ENCODE measurements around the gene CHRNA3.
"Not testable (repeated sequence)": the region's sequence is repeated elsewhere in the genome, so short reads cannot be mapped to it uniquely, and the experiment has no call there.

Gene CHRNA3

GRCh38 chr15:78616506-78616905 lies 4.3 kb downstream of the CHRNA3 start:
- Histone ChIP-seq H3K4me2 (ENCODE audit: low read depth, low read length, poor library complexity, severe bottlenecking) (no peak overlapping the region), H3K9ac (ENCODE audit: low read length) (no peak overlapping the region), H3K9me2 (replicated peaks; ENCODE audit: insufficient read depth, low read length) (no peaks in the 10 kb centered on the region), H3K27ac (ENCODE audit: low read depth, low read length) (no peak overlapping the region), H2AFZ (ENCODE audit: low read depth, low read length, severe bottlenecking) (no peak overlapping the region), H3K9me3 (ENCODE audit: insufficient read depth, low read length) (no peaks in the 10 kb centered on the region), H3K27me3 (ENCODE audit: low read length) (no peaks in the 10 kb centered on the region), H3K36me3 (ENCODE audit: low read length) (no peaks in the 10 kb centered on the region), H3F3A (ENCODE audit: insufficient read depth) (no peaks in the 10 kb centered on the region), H3K79me2 (ENCODE audit: insufficient read depth, low read length) (no peaks in the 10 kb centered on the region), H3K4me3 (ENCODE audit: insufficient read depth, low read length, poor library complexity, severe bottlenecking) (no peak overlapping the region), H4K20me1 (ENCODE audit: low read depth, low read length) (no peaks in the 10 kb centered on the region)
- TF ChIP-seq CTCF (IDR thresholded peaks at IDR 0.05; ENCODE audit: insufficient read depth, low read length, poor library complexity, severe bottlenecking) (no peak), EZH2phosphoT487 (conservative IDR thresholded peaks at IDR 0.05; ENCODE audit: low read length) (no peak)

GRCh38 chr15:78615151-78615589 lies 5.6 kb downstream of the CHRNA3 start:
- Histone ChIP-seq H3K4me2 (ENCODE audit: low read depth, low read length, poor library complexity, severe bottlenecking) (no peak overlapping the region), H3K27me3 (ENCODE audit: low read length) (no peaks in the 10 kb centered on the region), H3K79me2 (ENCODE audit: insufficient read depth, low read length) (no peaks in the 10 kb centered on the region), H3K9ac (ENCODE audit: low read length) (no peak overlapping the region), H3K27ac (ENCODE audit: low read depth, low read length) (no peak overlapping the region), H3K4me3 (ENCODE audit: insufficient read depth, low read length, poor library complexity, severe bottlenecking) (no peak overlapping the region), H3K36me3 (ENCODE audit: low read length) (no peaks in the 10 kb centered on the region), H3K9me3 (ENCODE audit: insufficient read depth, low read length) (no peaks in the 10 kb centered on the region), H3F3A (ENCODE audit: insufficient read depth) (no peaks in the 10 kb centered on the region), H2AFZ (ENCODE audit: low read depth, low read length, severe bottlenecking) (no peak overlapping the region), H4K20me1 (ENCODE audit: low read depth, low read length) (no peaks in the 10 kb centered on the region), H3K9me2 (replicated peaks; ENCODE audit: insufficient read depth, low read length) (no peaks in the 10 kb centered on the region)
- TF ChIP-seq CTCF (IDR thresholded peaks at IDR 0.05; ENCODE audit: insufficient read depth, low read length, poor library complexity, severe bottlenecking) (no peak), EZH2phosphoT487 (conservative IDR thresholded peaks at IDR 0.05; ENCODE audit: low read length) (no peak)

GRCh38 chr15:78614021-78614420 lies 6.8 kb downstream of the CHRNA3 start:
- Histone ChIP-seq H3K27ac (ENCODE audit: low read depth, low read length) (no peak overlapping the region), H3K9ac (ENCODE audit: low read length) (no peak overlapping the region), H3K4me3 (ENCODE audit: insufficient read depth, low read length, poor library complexity, severe bottlenecking) (no peak overlapping the region), H3K4me2 (ENCODE audit: low read depth, low read length, poor library complexity, severe bottlenecking) (no peak overlapping the region), H4K20me1 (ENCODE audit: low read depth, low read length) (no peaks in the 10 kb centered on the region), H3K9me2 (replicated peaks; ENCODE audit: insufficient read depth, low read length) (no peaks in the 10 kb centered on the region), H3K79me2 (ENCODE audit: insufficient read depth, low read length) (no peaks in the 10 kb centered on the region), H3F3A (ENCODE audit: insufficient read depth) (no peaks in the 10 kb centered on the region), H3K27me3 (ENCODE audit: low read length) (no peaks in the 10 kb centered on the region), H2AFZ (ENCODE audit: low read depth, low read length, severe bottlenecking) (no peak overlapping the region), H3K36me3 (ENCODE audit: low read length) (no peaks in the 10 kb centered on the region), H3K9me3 (ENCODE audit: insufficient read depth, low read length) (no peaks in the 10 kb centered on the region)
- no peak for TF ChIP-seq CTCF (IDR thresholded peaks at IDR 0.05; ENCODE audit: insufficient read depth, low read length, poor library complexity, severe bottlenecking)
- no peak for TF ChIP-seq EZH2phosphoT487 (conservative IDR thresholded peaks at IDR 0.05; ENCODE audit: low read length)

- not testable (repeated sequence) for H3K79me2 ChIP-seq (ENCODE audit: insufficient read depth, low read length)
These were observed 11.2 kb downstream of the CHRNA3 start for GRCh38 chr15:78609551-78609950.

More at GRCh38 chr15:78609551-78609950, 11.2 kb downstream of the CHRNA3 start:
- H4K20me1 ChIP-seq (ENCODE audit: low read depth, low read length); H3K4me3 ChIP-seq (ENCODE audit: insufficient read depth, low read length, poor library complexity, severe bottlenecking); H3F3A ChIP-seq (ENCODE audit: insufficient read depth); H3K9me2 ChIP-seq (replicated peaks; ENCODE audit: insufficient read depth, low read length); H3K9ac ChIP-seq (ENCODE audit: low read length); H3K36me3 ChIP-seq (ENCODE audit: low read length); H3K27me3 ChIP-seq (ENCODE audit: low read length); H3K27ac ChIP-seq (ENCODE audit: low read depth, low read length); H3K9me3 ChIP-seq (ENCODE audit: insufficient read depth, low read length); H3K4me2 ChIP-seq (ENCODE audit: low read depth, low read length, poor library complexity, severe bottlenecking); H2AFZ ChIP-seq (ENCODE audit: low read depth, low read length, severe bottlenecking): not testable (repeated sequence)
